ENCODE data around the gene IFT22.

- TF ChIP-seq, protein P1, sequence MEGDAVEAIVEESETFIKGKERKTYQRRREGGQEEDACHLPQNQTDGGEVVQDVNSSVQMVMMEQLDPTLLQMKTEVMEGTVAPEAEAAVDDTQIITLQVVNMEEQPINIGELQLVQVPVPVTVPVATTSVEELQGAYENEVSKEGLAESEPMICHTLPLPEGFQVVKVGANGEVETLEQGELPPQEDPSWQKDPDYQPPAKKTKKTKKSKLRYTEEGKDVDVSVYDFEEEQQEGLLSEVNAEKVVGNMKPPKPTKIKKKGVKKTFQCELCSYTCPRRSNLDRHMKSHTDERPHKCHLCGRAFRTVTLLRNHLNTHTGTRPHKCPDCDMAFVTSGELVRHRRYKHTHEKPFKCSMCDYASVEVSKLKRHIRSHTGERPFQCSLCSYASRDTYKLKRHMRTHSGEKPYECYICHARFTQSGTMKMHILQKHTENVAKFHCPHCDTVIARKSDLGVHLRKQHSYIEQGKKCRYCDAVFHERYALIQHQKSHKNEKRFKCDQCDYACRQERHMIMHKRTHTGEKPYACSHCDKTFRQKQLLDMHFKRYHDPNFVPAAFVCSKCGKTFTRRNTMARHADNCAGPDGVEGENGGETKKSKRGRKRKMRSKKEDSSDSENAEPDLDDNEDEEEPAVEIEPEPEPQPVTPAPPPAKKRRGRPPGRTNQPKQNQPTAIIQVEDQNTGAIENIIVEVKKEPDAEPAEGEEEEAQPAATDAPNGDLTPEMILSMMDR (IDR thresholded peaks at IDR 0.05), result no peak
- no peak for TF ChIP-seq POLR2A (IDR thresholded peaks at IDR 0.05)
Observed at GRCh38 chr7:101299511-101300464, 21.8 kb downstream of the IFT22 start.

All from right lobe of liver (tissue), 4 donors.